Stimulated activated CD4-positive, alpha-beta T cell treated with anti-CD3 and anti-CD28 coated beads, Interleukin-15, amount 100 ng/mL, for 24 hours (primary cell): ENCODE measurements around the gene KCNS1.
A peak's percentile ranks its signal among the peaks of the same experiment; 100 is the strongest.

Experiments
- DNase-seq: peaks from one replicate; pipeline ENCODE4 v3.0.0-alpha.2; 2020

The KCNS1 gene

DNA sequence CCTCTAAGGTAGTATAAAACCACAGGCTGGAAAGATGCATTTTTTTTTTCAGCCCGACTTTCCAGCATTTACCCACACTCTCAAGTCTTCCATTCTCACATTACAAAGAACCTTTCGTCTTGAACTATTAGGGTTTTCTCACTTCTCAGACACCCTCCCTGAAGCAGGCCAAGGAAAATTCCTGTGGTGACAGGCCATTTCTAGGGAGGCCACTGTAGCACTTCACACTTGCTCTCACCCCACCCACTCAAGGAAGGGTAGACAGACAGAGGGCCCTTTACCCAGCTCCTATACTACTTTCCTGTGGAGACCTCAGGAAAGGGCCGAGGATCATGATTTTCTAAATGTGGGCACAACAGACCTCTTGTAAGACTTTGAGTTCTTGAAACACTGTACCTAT lies 27.7 kb downstream of the KCNS1 start:
- no peak for DNase-seq

DNA sequence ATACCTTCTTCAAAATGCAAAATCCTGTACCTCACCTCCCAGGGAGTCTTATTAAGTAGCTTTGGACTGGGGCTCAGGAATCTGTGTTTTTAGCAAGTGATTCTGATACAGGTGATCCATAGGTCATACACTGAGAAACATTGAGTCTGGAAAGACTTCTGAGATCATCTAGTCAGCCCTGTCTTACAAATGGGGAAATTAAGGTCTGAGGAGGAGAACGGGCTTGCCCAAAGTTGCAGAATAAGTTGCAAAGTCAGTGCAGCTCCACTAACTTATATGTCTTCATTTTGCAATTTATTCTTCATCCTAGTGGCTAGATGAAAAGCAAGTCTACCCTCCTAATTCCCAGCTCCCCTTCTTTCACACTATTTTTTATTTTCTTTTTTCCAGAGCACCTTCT lies 28.9 kb downstream of the KCNS1 start:
- no peak for DNase-seq

DNA sequence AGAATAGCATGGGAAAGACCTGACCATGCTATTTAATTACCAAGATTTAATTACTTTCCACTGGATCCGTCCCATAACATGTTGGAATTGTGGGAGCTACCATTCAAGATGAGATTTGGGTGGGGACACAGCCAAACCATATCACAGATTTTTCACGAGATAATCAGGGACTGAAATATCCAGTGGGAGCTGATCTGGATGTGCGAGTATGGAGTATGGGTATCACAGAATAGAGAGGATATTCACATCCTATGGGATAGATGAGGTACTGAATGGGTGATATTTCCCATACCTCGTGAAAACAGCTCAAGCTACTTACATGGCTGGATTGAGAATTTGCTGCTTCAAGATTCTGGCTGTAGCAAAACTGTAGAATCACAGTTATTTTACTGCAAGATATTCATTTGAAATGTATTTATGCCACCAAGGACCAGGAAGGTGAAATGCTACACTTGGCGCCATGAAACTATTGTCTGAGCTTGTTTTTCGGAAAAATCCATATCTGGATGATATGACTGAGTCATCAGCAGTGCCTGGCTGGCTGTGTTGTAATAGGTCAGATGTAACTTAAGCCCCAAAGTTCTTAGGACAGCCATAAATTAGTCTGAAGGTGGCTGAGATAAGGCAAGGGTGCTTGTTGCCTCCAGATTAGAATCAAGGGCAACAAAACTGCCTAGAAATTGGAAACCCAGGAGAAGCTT lies 29.8 kb downstream of the KCNS1 start:
- DNase-seq, result no peak

DNA sequence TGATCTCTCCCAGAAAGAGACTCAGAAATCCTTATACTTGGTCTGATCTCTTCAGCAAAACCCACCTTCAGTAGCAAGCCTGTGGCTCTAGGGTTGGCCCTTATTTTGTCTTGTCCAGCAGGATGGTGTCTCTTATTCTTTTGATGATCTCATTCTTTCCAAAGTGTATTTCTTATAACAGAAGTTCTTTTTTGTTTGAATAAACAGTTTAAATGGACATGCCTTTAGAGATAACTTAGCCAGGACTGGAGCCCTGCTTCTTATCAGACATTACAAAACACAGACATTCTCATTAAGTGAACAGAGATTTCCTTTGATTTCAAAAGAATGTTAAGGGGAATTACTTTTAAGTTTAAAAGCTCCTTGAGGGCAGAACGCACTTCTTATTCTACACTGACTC lies 31.7 kb downstream of the KCNS1 start:
- no peak for DNase-seq

DNA sequence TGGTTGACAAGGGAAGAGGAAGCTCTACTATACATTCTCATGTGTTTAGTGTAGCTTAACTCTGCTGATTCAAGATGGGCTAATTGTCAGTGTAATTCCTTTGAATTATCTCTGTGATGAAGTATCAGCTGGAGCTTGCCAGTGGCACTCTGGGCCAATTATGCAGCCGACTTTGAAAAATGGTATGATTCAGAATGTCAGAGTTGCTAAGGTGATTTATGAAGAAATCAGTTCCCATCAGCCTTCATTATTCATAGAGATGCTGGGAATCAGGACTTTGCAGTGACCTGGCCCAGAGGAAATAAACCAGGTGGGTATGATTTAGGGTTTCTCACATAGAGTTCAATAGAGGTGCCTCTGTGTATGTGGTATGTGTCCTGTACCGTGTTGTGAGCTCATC lies 33.4 kb downstream of the KCNS1 start:
- DNase-seq, result no peak

DNA sequence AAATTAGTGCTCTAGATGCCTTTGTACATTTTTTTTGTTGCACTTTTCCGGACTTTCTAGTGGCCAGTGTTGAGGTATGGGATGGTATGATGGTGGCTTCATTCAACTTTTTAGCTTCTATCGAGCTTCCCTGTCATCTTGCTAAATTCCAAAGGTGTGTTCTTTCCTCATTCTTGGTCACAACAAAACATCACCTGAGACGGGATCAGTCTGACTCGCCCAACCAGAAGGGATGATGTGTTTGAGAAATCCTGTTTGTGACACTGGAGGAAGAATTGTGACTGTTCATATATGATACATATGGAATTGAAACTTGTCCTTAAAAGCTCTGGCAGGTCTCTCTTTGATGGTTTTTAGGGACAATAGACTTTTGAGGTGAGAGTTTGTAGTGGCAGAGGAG lies 33.8 kb downstream of the KCNS1 start:
- no peak for DNase-seq

DNA sequence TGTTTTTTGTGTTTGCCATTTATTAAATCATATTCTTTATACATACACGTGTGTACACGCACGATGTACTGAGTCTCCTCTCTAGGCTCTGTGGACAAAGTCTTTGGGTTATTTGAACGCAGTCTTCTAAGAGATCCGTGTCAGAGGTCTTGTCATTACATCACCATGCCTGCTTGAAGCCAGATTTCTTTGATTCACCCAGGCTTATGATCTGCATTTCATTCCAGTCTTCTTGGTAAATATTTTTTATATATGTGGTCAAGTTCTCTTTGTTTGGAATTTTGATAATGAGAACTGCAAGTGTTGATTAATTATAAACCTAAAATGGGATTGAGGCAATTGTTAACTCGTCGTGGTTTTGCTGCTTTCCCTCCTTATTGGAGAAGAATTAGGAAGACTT lies 34.6 kb downstream of the KCNS1 start:
- DNase-seq, result no peak

DNA sequence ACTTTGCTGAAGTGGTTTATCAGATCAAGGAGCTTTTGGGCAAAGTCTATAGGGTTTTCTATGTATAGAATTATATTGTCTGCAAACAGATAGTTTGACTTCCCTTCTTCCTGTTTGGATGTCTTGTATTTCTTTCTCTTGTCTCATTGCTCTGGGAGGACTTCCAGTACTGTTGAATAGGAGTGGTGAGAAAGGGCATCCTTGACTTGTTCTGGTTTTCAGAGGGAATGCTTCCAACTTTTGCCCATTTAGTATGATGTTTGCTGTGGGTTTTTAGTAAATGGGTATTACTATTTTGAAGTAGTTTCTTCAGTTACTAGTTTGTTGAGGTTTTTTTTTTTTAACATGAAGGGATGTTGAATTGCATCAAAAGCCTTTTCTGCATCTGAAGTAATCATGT lies 36.1 kb downstream of the KCNS1 start:
- no peak for DNase-seq

DNA sequence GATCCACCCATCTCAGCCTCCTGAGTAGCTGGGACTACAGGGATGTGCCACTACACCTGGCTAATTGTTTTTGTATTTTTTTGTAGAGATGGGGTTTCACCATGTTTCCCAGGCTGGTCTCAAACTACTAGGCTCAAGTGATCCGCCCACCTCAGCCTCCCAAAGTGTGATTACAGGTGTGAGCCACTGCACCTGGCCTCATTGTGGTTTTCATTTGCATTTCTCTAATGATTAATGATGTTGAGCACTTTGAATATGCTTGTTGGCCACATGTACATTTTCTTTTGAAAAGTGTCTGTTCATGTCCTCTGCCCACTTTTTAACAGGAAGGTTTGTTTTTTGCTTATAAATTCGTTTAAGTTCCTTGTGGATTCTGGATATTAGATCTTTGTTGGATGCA lies 37.8 kb downstream of the KCNS1 start:
- DNase-seq, result peak; percentile 11

DNA sequence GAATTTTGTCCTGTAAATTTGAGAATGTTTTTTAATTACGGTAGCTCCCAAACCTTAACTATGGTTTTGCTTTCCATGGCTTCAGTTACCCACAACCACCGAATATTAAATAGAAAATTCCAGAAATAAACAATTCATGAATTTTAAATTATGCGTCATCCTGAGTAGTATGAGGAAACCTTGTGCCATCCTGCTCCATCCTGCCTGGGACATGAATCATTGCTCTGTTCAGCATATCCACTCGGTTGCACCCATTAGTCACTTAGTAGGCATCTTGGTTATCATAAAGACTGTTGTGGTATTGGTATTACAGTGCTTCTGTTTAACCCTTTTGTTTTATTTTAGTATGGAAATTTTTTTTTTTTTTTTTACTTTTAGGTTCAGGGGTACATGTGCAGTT lies 39.7 kb downstream of the KCNS1 start:
- DNase-seq, result peak; percentile 11

DNA sequence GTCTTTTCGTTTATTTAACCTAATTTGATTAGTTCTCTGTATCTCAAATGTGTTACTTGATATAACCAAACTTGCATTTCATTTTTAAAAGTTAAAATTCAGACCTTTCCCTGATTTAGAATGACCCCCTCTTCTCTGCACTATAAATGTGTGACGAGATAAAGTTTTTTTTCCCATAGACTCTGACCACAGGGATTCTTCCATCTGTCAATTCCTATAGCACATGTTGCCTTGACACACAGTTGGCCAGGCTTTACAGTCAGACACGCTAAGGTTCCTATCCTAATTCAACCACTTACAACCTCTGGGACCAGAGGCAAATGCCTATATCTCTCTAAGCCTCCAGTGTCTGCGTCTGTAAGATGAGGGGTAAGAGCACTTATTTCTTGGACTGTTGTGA lies 40.6 kb downstream of the KCNS1 start:
- no peak for DNase-seq

DNA sequence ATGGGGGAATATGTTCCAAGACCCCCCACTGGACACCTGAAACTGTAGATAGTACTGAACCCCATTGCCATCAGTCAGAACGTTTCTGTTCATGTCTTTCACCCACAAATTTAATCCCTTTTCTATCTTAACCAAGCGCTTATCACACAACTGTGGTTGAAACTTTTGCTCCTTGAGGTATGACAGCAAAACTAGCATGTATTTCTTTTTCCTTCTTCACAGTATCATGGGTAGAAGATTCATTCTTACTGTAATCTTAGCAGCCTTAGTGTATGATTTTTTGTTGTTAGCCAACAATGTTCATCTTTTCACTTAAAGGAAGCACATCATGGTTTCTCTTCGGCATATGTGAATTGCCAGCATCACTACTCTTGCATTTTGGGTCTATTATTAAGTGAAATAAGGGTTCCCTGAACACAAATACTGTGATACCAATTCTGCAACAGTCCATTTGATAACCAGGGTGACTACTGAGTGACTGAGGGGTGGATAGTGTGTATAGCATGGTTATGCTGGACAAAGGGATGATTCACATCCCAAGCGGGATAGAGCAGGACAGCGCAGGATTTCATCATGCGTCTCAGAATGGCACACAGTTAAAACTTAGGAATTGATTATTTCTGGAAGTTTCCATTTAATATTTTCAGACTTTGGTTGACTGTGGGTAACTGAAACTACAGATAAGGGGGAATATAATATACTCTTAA lies 41.8 kb downstream of the KCNS1 start:
- no peak for DNase-seq

DNA sequence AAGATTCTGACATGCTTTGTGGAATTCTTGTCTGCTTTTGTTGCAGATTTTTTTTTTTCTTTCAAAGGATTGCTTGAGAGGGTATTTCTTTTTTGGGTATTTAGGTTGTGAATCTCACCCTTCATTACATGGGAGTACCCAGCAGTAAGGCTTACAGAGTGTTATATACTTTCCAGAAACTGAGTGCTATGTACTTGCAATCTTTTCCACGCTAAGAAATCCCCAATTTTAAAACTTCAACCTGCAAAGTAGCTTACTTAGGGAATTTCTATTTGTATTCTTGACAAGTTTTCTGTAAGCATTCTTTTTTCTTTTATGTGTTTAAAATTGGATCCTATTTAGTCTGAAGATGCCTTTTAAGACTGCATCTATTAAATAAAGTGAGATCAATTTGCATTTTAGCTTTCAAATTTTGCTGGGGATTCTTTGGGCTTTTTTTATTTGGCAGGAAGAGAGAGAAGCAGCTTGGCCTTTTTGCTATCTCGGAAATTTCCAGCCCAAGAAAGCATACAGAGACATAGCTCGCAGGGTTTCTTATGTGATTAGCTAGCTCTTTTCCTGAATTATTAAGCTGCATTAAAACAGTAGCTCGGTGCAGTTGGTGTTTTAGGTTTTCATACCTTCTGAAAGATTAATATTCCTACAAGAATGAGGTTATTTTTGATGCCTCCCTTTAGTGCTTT lies 42.6 kb downstream of the KCNS1 start:
- DNase-seq, result no peak

DNA sequence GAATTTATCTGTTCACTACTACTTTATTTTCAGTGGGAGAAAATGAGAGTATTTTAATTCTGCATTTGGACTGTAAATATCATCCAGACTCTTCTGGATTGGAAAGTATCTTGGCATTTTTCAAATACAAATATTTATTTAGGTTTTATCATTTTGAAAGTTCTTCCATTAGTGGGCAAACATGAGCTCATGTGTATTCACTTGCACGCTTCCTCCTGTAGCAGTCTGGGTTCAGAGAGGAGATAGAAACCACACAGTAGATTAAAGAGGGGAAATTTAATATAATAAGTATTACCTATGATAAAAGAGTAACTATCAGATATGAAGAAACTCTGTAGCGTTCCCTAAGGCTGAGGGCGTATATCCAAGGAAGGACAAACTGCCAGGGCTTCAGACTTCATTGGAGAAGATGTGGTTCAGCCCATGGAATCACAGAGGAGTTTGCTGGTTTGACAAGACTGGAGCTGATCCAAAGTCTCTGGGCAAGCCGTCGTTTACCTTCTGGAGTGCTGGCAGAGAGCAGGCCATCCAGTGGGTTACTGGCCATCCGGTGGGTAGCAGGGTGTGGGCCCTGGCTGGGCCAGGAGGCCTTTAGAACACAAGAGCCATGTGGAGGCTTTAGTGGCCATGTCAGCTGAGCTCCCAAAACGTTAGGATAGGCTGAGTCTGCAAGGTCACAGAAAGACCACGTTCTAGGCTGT lies 44.3 kb downstream of the KCNS1 start:
- no peak for DNase-seq

DNA sequence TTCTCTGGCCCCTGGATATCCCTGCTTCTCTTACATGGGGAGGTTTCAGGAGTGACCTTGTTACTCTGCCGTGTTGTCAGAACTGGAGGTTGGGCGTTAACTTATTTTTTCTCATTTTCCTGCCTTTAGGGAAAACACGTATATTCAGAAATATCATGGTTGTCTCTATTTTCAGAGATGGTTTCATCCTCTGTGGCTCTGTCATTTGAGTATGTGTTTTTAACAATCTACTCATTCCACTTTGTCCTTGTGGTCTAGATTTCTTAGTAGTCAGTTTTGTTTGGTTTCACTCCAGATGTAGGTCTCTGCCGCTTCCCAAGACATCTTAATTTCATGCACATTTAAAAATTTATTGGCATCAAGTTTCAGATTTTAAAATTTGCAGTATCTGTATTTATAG lies 45.9 kb downstream of the KCNS1 start:
- DNase-seq, result no peak

DNA sequence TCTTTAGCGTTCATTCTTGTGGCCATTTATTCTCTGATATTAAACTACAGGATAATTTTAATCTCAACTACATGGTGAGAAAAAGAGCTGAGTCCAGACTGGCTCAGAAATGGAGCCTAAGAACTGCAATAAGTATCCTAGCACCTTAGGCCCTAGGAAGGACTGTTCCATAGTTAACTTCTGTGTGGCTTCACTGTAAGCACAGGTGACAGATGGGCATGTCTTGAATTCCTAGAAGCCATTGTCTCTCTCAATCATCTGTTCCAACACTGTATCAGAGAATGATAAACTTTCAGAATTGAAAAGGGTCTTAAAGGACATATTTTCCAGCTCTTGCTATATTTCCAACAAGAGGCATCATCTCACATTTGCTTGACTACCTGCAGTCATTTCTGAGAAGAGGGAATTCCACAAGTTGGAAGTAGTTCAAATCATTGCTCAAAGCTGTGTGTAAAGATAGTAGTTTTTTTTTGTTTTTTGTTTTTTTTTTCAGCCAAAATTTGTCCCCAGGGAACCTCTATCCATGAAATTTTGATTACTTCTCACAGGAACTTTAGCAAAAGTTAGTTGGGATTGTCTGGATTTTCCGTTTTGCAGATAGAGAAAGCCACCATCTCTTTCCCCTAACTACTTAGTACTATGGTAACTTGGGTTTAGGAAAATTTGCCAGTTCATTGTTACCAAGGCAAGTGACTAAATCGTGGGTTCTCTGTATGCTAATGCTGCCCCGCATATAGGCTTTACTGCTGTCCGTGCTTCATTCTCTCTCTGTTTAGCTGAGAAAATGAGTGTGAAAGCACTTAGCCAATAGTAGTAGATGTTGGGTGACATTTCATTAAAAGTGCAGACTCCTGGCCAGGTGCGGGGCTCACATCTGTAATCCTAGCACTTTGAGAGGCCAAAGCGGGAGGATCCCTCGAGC lies 47.2 kb downstream of the KCNS1 start:
- DNase-seq, result peak; percentile 10

DNA sequence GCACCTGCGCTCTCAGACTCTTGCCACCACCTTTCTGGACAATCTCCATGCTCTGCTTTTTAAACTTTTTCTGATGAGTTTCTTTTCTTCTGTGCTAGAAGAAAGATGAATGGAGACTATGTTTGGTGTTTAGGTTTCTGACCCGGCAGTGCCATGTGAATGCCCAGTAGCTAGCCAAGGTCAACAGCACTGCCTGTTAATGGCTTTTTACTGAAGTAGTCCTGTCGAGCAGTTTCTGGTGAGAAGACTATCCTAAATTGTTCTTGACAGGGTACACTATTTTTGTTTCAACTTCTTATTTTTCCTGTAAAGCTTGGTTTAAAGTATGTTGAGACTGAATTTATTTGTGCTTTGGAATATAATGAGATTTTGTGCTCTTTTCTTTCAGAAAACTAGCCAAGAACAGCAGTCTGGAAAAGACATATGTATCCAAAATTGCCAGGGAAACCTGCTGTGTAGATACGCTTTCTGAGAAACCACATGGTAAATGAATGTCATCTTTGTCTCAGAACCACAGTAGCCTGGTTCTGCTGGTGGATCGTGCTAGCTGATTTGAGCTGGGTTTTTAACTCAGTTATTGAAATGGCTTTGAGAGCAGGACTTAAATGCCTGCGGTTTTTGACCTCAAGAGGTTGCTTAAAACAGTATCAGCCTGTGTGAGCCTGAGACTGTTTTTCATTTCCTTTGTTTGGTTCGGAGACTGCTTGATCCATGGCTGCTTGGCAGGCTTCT lies 48.1 kb downstream of the KCNS1 start:
- peak; percentile 29 for DNase-seq

DNA sequence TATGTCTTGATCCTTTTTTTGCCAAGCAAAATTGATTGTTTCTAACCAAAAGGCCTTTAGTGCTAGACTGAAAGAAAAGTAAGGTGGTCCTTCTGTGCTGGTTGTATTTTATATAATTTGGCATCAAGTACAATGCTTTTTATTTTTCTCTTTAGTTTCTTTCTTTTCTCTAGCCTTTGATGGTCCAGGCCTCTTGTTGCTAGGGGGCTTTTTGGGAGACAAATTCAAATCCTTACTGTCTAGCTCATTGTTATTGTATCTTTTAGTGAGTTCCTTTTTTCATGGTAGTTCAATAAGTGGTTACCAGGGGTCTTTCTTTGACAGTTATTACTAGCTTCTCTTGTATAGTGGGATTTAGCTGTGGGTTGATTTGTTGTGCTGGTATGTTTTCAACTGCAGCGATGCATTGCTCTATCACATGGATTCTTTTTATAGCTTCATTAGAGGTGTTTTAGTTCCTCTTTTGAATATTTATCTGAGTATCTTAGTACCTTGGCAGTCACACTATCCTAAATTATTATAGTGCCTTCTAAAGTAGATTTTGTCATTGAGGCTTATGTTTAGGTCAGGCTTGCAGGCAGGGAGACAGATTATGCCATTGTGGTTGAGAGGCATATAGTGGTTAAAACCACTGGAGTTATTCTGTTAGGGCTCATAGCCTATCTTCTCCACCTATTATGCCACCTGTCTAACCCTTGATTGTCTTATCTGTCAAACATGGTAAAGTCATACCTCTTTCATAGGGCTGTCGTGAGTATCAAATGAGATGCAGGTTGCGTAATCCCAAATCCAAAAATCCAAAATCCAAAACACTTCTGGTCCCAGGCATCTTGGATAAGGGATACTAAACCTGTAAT lies 49.5 kb downstream of the KCNS1 start:
- no peak for DNase-seq

DNA sequence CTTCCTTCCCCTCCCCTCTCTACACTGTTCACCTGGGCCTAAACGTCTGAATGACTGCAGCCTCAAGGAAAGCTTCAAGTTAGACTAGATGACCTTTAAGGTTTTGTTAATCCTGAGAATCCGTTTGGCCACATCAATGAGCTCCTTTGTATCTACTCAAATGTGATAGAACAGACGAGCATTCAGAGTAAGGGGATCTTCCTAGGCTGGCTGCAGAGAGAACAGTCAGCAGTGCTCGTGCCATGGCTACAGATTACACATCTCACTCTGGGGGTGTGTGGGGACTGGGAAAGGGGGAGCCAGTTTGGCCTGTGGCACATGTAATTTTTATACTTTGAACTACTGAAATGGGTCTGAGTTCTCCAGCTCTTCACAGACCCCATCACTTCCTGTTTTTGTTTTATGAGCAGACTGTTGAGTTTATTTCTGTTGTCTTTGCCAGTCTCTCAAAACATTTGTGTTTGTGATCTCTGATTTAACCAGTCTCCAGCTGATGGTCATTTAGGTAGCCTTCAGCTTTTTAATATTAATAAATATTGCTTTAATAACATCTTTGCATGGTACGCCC lies 50.9 kb downstream of the KCNS1 start:
- DNase-seq, result no peak

DNA sequence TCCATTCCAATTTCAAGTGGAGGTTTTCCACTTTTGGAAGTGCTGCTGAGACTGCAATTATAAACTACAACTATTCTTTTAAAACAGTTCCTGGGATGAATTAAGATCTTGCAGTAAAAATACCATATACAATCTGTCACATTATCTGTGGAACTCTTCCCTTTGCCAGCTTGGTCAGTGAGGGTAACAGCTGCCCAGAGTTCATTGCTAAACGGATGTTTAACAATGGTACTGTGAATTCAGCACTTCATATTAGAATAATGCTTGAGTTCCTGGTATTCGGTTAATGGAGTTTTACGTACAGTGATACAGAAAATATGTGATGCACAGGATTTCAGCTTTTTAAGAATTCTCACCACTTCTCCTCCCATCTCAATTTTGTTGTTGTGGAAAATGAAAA lies 51.5 kb downstream of the KCNS1 start:
- DNase-seq, result no peak
